ENCODE measurements around the gene ZNF70.

The ZNF70 gene

DNA sequence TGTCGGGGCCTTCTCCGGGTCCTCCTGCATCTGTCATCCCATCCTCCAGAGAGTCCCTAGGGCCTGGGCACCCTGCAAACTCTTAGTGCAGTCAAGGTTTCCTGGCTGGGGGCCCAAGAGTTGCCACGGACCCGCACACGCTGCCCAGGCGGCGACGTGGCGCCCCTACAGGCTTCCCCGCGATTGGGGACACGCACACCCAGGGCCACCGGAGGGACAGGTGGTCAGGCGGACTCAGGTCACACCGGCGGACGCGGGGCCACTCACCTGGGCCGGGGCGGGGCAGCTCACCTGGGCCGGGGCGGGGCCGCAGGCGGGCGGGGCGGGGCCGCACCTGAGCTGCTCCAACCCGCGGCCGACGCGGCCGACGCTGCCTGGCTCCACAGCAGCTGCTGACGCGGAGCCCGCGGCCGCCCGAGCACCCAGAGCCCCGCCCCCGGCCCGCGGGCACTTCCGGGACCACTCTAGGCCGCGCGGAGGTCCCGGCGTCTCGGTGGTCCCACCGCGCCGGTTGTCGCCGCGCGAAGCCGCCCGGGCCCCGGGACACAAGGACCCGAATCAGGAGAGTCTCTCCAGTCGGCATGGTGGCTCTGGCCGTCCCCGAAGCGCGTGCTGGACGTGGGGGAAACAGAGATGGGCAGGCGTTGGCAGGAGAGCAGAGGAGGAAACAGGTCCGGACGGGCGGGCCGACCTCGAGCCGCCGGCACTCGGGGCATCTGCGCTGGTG lies at the start of gene ZNF70:
TSS of gene ZNF70 (minus strand) at position 399 of the 727 bp plus-strand sequence. CDS start 5,972 bp downstream, outside the sequence.
- peak; percentile 94 for DNase-seq

DNA sequence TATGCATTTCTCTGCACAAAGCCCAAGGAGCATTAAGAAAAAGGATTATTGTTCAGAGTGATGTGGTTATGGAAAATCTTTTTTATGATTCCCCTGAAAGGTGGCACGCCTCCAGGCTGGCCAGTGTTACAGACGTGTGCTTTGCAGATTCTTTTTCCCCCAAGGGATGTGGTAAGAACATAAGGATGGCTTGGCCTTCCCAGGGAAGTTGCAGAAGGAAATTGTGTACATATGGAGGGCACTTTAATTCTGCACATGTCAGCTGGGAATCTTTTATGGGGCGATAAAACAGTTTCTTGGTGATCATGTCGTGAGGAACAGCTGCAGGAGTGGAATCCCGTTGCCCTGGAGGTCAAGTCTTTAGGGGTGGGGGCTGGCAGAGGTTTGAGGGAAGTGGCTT lies 45.5 kb upstream of the ZNF70 start:
- DNase-seq = no peak

DNA sequence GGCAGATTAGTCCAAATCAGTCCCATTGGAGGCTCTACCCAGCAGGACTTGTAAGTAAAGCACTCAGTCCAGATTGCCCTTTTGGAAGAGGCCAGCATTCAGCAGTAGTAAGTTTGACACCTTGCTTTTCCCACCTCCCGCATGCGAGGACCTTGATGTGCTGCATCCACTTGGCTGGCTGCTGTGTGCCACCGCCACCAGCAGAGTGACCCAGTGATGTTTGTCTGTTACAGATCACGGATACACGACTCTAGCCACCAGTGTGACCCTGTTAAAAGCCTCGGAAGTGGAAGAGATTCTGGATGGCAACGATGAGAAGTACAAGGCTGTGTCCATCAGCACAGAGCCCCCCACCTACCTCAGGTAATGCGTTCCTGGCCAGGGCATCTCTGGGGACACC lies 42.4 kb upstream of the ZNF70 start:
- no peak for DNase-seq

DNA sequence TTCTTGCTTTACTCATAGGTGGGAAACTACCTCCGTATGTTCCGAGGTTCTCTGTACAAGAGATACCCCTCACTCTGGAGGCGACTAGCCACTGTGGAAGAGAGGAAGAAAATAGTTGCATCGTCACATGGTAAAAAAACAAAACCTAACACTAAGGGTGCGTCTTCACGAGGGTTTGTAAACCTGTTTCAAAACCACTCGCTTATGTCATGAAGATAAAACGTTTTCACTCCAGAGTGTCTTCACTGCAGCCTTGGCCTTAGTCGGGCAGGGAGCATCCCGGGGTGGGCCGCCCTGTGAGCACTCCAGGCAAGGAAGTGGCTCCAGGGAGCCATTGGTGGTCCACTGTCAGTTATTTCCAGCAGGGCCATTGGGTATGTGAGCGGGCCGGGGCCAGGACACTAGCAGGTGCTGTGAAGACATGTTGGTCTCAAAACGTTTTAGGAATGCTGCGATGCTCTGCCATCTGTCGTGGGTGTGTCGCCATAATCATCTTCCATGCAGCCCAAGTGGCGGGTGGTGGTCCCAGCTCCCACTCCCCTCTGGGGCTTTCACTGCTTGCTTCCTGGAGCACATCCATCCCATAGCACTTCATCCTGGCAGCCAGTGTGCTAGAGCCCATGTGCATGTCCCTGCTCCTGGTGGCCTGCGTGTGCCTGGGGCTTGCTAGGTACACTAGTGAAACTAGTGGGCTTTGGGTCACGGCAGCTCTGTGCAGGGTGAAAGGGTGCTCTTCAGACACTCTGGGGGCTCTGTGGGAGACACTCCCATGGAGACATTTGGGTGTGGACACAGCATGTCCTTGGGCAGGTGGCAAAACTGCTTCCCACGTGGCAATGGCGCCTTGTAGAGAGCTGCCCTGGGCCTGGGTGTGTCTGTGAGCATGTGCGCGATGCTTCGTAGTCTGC lies 41.1 kb upstream of the ZNF70 start:
- DNase-seq = no peak

DNA sequence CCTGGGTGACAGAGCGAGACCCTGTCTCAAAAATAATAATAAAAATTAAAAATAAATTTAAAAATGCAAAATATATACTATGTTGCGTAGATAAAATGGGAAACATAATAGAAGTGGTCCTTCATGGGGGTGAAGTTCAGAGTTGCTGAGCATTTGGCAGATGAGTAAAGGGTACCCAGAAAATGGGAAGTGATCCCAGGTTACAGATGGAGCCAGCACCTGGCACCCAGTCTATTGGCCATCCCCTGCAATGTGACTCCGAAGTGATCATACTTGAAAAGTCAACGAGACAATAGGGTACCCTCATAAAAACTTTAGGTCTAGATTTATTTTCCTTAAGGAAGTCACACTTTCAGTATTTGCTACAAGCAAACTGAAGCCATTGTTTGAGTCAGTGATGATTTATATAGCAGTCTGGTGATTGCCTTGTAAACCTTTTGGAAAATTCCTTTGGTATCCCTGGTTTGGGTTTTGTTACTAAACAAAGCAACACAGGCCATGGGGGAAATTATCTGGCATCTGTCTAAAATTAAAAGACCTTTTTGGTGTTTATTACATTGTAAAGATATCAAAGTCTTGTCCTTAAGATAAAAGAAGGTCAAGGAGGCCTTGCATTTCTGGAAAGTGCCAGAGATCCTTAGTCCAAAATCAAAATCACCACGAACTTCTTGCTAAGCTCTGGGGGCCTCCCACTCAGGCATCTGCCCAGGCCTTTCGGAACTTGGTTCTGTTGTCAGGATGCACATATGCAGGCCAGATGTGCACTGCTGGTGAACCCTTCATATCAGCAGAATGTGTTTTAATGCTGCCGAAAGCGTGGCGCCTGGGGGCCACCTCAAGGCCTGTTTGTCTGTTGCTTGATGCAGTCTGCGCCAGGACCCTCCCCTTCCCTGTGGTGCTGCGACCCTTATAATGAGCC lies 40.2 kb upstream of the ZNF70 start:
- DNase-seq = no peak

DNA sequence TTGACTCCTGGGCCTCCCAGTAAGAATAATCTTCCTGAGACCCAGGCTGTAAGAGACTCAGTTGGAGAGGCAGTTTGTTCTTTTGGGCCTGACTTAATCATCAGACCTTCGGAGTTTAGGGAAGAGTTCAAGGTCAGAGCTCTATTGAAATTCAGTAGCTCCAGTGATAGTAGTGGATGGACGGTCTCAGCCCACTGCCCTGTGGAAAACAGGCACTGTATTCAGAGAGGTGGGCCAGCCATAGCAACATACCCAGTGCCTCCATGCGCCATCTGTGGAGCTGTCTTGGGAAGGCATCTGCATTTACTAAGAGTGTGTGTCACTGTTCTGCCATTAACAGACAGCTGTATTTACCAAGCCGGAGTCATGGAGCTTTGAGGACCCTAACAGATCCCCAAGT lies 38.7 kb upstream of the ZNF70 start:
- DNase-seq = no peak

DNA sequence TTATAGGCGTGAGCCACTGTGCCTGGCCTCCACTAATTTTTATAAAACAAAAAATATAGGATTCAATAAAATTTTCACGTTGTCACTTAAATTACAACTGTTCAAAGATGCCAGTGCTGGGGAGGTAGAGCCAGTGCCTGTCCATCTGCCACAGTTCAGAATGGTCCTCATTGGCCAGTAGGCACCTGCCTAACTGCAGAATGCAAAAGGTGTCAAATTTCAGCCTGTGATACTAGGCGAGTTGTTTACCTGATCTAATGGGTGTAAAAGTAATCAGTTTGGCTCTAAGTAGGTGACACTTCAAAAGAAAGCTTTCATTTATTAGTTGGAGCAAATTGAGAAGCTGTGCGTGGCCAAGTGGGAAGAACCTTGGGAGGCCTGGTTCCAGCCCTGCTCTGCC lies 38.2 kb upstream of the ZNF70 start:
- DNase-seq = no peak

DNA sequence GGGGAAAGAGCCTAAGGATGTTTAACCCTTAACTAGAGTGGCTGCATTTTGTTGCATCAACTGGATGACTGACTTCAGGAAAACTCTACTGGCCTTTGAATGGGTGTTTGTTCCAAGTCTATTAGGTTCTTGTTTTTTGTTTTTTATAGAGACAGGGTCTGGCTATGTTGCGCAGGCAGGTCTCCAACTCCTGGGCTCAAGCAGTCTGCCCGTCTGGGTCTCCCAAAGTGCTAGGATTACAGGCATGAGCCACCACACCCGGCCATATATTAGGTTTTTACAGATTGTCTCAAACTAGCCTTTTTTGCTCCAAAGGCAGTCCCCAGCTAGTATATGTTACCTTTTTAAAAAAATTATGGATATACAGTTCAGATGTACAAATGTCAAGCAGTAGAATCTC lies 37.0 kb upstream of the ZNF70 start:
- no peak for DNase-seq

DNA sequence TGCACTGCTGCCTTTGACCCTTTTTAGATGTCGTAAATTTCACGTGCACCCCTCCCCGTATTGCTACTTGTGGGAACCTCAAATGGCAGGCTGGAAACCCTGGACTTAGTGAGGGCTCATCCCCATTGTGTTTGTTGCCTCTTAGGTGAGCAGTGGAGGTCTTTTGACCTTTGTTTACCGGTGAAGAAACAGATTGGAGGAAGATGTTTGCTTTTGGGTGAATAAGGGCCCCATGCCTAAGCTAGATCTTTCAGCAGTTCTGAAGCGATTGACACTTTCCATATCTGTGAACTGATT lies 36.6 kb upstream of the ZNF70 start:
- DNase-seq = no peak

DNA sequence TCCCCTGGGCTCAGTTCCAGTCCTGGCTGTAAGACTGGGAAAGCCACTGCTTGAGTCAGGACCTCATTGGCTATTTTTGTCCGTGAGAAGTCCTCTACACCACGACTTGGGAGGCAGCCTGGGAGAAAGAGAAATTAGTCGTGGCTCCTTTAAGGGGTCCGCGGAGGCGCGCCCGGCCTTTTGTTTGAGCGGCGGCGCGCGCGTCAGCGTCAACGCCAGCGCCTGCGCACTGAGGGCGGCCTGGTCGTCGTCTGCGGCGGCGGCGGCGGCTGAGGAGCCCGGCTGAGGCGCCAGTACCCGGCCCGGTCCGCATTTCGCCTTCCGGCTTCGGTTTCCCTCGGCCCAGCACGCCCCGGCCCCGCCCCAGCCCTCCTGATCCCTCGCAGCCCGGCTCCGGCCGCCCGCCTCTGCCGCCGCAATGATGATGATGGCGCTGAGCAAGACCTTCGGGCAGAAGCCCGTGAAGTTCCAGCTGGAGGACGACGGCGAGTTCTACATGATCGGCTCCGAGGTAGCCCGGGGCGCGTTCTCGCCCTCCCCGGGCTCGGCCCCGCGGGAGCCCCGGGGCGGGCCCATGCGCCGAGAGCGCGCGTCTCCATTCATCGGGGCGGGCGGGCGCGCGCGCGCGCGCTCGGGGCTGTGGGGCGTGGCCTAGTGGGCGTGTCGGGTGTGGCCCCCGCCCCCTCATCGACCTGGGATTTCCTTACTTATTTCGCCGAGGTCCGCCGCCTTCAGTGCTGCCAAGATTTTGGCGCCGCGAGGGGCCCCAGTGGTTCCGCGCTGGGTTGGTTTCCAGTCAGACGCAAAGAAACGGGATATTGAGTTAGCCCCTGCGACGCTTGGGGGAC lies 36.1 kb upstream of the ZNF70 start, which contains the start of gene SMARCB1:
TSS of gene SMARCB1 (plus strand) at position 215 of the 848 bp plus-strand sequence. CDS start at position 419, 204 bp downstream.
- DNase-seq = peak; percentile 96

DNA sequence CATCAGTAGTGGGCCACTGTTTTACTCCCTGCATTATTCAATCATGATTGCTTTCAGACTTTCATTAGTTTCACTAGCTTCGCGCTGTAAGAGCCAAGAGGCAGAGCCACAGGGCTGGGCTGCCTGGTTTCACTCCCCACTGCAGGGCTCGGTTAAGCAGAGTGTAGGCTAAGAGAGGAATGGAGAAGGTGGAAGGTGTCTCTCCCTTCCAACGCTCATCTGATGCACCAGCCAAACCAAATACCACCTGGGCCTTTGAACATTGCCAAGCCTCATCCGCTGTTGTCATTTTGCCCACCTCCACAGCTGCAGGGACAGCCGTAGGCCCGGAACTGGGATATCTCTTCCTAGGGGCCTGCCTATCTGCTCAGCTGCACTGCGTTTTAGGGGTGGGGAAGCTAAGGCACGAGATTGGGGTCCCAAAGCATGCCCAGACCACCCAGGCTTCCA lies 35.4 kb upstream of the ZNF70 start:
- no peak for DNase-seq

DNA sequence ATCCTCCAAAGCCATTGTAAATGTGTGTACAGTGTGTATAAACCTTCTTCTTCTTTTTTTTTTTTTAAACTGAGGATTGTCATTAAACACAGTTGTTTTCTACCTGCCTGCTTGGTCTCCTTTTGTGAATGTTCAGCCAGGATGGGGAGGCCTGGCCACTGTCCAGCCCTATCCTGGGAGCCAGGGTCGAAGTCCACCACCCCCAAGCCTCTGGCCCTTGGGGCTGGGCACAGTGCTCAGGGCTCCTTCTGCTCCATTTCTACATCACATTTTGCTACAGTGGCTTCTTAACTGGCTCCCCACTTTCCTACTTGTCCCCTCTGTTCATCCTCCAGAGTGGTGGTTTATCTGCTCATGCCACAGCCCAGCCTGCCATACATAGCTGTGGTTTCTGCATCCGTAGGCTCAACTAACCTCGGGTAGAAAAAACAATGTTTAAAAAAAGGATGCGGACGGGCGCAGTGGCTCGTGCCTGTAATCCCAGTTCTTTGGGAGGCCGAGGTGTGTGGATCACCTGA lies 33.4 kb upstream of the ZNF70 start:
- DNase-seq = no peak

DNA sequence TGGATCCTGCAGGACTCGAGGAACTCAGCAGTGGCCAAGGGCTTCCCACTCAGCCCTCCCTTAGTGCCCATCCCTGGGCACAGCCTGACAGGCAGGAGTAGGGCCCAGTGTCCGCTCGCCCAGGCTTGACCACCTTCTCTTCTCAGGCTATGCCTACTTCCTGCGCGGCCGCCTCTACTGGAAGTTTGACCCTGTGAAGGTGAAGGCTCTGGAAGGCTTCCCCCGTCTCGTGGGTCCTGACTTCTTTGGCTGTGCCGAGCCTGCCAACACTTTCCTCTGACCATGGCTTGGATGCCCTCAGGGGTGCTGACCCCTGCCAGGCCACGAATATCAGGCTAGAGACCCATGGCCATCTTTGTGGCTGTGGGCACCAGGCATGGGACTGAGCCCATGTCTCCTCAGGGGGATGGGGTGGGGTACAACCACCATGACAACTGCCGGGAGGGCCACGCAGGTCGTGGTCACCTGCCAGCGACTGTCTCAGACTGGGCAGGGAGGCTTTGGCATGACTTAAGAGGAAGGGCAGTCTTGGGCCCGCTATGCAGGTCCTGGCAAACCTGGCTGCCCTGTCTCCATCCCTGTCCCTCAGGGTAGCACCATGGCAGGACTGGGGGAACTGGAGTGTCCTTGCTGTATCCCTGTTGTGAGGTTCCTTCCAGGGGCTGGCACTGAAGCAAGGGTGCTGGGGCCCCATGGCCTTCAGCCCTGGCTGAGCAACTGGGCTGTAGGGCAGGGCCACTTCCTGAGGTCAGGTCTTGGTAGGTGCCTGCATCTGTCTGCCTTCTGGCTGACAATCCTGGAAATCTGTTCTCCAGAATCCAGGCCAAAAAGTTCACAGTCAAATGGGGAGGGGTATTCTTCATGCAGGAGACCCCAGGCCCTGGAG lies 32.6 kb upstream of the ZNF70 start:
- DNase-seq = no peak

DNA sequence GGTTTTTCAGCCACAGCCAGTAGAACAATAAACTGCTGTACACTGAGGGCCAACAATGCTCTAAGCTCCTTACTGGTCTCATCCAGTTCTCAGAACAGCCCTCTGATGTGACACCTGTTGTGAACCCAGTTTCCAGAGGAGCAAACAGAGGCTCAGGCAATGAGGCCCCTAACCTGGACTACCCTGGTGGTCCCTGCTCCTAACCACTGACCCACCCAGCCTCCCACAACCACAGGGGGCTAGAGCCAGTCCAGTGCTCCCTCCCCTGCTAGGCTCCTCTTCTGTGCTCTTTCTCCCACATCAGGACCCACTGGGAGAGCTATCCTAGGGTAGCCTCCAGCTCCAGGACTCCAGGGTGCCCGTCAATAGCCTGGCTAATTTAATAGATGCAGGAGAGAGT lies 31.8 kb upstream of the ZNF70 start:
- no peak for DNase-seq

DNA sequence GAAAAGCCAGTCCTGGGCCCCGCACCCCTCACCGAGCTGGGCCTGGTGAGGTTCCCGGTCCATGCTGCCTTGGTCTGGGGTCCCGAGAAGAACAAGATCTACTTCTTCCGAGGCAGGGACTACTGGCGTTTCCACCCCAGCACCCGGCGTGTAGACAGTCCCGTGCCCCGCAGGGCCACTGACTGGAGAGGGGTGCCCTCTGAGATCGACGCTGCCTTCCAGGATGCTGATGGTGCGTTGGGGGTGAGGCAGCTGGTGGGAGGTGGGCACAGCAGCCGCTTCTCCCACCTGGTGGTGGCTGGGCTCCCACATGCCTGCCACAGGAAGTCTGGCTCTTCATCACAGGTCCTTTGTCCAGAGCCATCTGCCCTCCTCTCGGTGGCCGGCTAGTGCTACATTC lies 31.3 kb upstream of the ZNF70 start:
- DNase-seq = no peak

DNA sequence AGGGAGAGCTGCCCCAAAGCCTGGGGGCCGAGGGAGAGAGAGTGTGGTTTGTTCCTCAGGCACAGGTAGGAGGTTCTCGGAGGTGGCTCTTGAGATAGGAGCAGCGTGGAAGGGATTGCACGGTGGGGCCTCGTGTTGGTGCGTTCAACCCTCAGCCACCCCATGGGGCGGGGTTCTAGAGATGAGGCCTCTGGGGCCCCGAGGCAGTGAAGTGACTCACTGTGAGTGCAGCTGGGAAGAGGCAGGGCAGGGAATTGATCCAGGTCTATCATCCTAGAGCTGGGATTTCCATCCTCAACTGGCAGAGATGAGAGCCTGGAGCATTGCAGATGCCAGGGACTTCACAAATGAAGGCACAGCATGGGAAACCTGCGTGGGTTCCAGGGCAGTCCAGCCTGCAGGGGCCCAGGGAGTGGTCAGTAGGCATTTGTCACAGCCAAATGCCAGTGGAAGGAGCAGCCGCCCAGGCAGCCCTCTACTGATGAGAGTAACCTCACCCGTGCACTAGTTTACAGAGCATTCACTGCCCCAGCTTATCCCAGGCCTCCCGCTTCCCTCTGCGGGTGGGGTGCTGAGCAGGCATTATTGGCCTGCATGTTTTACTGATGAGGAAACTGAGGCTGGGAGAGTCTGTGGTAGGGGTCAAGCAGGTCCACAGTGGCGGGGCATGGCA lies 30.7 kb upstream of the ZNF70 start:
- DNase-seq = no peak

DNA sequence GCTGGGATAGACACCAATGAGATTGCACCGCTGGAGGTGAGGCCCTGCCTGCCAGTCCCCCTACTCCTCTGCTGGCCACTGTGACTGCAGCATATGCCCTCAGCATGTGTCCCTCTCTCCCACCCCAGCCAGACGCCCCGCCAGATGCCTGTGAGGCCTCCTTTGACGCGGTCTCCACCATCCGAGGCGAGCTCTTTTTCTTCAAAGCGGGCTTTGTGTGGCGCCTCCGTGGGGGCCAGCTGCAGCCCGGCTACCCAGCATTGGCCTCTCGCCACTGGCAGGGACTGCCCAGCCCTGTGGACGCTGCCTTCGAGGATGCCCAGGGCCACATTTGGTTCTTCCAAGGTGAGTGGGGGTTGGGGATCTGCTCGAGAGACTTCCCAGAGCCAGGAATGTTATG lies 30.2 kb upstream of the ZNF70 start:
- DNase-seq = no peak

DNA sequence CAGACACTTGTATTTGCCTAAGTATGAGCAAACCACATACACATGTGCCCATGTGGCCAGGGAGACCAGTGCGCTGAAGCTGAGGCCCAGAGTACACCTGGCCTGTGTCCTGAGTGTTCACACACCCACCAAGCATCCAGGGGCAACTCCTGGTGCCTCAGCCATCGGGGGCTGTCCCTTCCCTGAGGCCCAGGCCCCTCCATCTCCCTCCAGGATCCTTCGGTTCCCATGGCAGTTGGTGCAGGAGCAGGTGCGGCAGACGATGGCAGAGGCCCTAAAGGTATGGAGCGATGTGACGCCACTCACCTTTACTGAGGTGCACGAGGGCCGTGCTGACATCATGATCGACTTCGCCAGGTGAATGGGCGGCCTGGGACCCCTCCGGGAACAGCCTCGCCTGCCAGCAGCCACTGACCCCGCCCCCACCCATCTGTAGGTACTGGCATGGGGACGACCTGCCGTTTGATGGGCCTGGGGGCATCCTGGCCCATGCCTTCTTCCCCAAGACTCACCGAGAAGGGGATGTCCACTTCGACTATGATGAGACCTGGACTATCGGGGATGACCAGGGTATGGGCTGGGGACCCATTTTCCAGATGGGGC lies 29.3 kb upstream of the ZNF70 start:
- DNase-seq = no peak

DNA sequence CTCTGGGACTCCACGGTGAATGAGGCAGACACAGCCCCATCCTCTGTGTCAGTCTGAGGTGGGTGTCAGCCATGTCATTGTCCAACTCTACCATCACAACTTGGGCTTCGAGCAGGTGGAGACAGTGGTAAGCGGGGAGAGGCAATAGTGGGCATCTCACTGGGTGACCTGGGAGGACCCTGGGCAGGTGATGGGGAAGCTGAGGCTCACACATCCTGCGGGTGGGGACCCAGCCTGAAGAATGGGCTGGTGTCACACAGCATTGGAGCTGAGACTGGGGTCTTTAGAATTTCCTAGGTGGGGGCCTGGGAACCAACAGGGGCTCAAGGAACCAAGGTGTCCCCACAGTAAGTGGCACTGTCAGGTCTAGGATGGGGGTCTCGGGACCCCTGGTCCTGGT lies 28.8 kb upstream of the ZNF70 start:
- no peak for DNase-seq

DNA sequence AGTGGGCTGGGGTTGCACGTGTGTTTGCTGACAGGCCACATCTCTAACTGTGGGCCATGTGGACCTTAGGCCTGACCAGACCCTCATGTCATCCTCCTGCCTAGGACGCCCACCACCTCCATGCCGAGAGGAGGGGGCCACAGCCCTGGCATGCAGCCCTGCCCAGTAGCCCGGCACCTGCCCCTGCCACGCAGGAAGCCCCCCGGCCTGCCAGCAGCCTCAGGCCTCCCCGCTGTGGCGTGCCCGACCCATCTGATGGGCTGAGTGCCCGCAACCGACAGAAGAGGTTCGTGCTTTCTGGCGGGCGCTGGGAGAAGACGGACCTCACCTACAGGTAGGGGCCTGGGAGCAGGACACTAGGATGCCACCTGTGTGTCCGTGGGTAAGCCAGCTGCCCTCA lies 28.2 kb upstream of the ZNF70 start:
- no peak for DNase-seq
